ENCODE results near the gene PAM. TPM values are rescaled to one million over a fixed set of nuclear protein-coding genes. Genes with fewer than 3 reads are reported as not detected.

Gene PAM
- total and polyA plus RNA-seq, 11 donors: 569 to 1,548 (median 1,087) TPM

GRCh38 chr5:102802708-102803458, 47.8 kb downstream of the PAM start:
- no peak for DNase-seq
- H3K27ac ChIP-seq: no peak overlapping the region
- peaks cover 16 to 55% (median 38%) of the 10 kb centered on the region in 12 donors for H3K4me1 ChIP-seq
- TF ChIP-seq CTCF (IDR thresholded peaks at IDR 0.05) (no peak), POLR2A (IDR thresholded peaks at IDR 0.05) (no peak)
- WGBS, 4 donors: 75 to 85% (median 78%) methylated on average over 6 of the region's 6 CpGs
- H3K36me3 ChIP-seq: no peaks in the 10 kb centered on the region
- H3K9me3 ChIP-seq: no peaks in the 10 kb centered on the region
- no peak for ATAC-seq
- H3K4me3 ChIP-seq: no peak overlapping the region
- intact Hi-C loops (cut with DNase I): no loop called here
- H3K27me3 ChIP-seq: no peaks in the 10 kb centered on the region

GRCh38 chr5:102807878-102808502, 52.9 kb downstream of the PAM start:
- Histone ChIP-seq H3K4me1 (peaks cover 0 to 37% (median 19%) of the 10 kb centered on the region in 12 donors), H3K27ac (no peak overlapping the region)
- ATAC-seq: peak in 2 of 4 donors; percentile 28 to 49

DNA sequence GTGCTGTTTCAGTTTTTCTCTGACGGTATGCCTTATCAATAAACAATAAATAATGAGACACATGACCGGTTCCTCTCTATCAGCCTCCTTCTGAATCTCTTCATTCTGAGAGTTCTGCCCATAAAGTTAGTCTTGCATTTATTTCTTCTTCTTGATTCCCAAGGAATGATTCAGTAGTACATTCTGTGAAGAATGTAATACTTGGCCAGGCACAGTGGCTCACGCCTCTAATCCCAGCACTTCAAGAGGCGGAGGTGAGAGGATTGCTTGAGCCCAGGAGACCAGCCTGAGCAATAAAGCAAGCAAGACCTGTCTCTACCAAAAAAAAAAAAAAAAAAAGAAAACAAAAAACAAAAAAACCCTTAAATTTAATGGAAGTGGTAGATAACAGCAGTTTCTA, 53.9 kb downstream of the PAM start:
- intact Hi-C loops (cut with DNase I): no loop called here
- no peak overlapping the region for H3K4me3 ChIP-seq
- no peak overlapping the region for H3K27ac ChIP-seq
- TF ChIP-seq POLR2A (IDR thresholded peaks at IDR 0.05): no peak
- no peak for TF ChIP-seq CTCF (IDR thresholded peaks at IDR 0.05)
- H3K4me1 ChIP-seq: peaks cover 0 to 37% (median 19%) of the 10 kb centered on the region in 12 donors
- peak in 1 of 4 donors; percentile 58 for ATAC-seq
- no peaks in the 10 kb centered on the region for H3K36me3 ChIP-seq
- no peaks in the 10 kb centered on the region for H3K27me3 ChIP-seq
- no peak for DNase-seq
- no peaks in the 10 kb centered on the region for H3K9me3 ChIP-seq
- 75 to 87% (median 80%) methylated on average over 4 of the region's 4 CpGs for WGBS, 4 donors

More at GRCh38 chr5:102807878-102808502, 52.9 kb downstream of the PAM start:
- Histone ChIP-seq H3K27me3 (no peaks in the 10 kb centered on the region), H3K36me3 (no peaks in the 10 kb centered on the region), H3K9me3 (no peaks in the 10 kb centered on the region), H3K4me3 (no peak overlapping the region)
- TF ChIP-seq CTCF (IDR thresholded peaks at IDR 0.05) (no peak), POLR2A (IDR thresholded peaks at IDR 0.05) (no peak)
- WGBS, 4 donors: 60 to 70% (median 61%) methylated on average over 7 of the region's 7 CpGs
- intact Hi-C loops (cut with DNase I): no loop called here
- DNase-seq: no peak

DNA sequence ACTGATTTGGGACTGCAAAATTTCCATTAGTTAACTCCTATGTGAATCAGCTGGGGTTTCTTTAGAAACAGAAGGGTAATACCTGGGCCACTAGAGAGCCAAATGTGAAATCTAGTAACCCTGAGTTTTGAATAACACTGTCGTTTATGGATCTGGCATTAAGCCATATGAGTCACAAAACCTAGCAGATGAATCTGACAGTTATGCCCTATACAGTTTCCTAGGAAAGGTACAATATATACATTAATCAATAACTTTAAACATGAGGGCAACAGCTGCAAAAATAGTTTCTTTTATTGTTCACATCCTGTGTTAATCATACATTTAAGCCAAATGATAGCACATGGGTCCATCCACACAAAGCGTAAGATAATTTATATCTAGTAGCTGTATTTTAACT, 56.9 kb downstream of the PAM start:
- intact Hi-C loops (cut with DNase I): no loop called here
- Histone ChIP-seq H3K27ac (no peak overlapping the region), H3K36me3 (no peaks in the 10 kb centered on the region), H3K9me3 (no peaks in the 10 kb centered on the region), H3K4me1 (peaks cover 6 to 53% (median 35%) of the 10 kb centered on the region in 12 donors), H3K27me3 (no peaks in the 10 kb centered on the region), H3K4me3 (no peak overlapping the region)
- 43 to 47% (median 45%) methylated on average over 2 of the region's 2 CpGs for WGBS, 4 donors
- DNase-seq: no peak
- TF ChIP-seq POLR2A (IDR thresholded peaks at IDR 0.05): no peak
- TF ChIP-seq CTCF (IDR thresholded peaks at IDR 0.05): no peak
- ATAC-seq: no peak

Data from heart left ventricle (tissue), 16 donors.